B cell (primary cell): Measurements from ENCODE around the gene TAF8.

Experiments used
- EZH2 ChIP-seq: IDR thresholded peaks from 2 replicates; pipeline ENCODE4 v1.6.1; 2012; ENCODE audit warnings: borderline replicate concordance, low read depth, mild to moderate bottlenecking, moderate library complexity, low read length; ENCODE audit not compliant: insufficient read depth, poor library complexity, severe bottlenecking
- TF ChIP-seq, protein P1 (sequence below): fragments of 200-600 bp; IDR thresholded peaks from one replicate; pipeline ENCODE4 v1.8.0; 2022; ENCODE audit warnings: antibody characterized with exemption, mild to moderate bottlenecking

DNA sequence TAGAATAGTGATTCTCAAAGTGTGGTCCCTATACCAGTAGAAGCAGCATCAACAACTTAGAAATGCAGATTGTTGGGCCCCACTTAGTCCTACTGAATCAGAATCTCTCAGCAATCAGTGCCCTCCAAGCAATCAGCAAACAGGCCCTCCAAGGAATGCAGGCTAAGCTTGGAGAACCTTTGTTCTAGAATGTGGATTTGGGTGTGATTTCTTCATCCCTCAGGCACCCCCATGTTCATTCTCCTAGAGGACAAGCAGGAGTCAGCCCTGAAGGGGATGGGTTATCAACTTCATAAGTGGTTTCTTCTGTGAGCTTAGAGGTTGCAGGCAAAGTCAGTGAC lies 40.5 kb upstream of the TAF8 start:
- TF ChIP-seq, protein P1, sequence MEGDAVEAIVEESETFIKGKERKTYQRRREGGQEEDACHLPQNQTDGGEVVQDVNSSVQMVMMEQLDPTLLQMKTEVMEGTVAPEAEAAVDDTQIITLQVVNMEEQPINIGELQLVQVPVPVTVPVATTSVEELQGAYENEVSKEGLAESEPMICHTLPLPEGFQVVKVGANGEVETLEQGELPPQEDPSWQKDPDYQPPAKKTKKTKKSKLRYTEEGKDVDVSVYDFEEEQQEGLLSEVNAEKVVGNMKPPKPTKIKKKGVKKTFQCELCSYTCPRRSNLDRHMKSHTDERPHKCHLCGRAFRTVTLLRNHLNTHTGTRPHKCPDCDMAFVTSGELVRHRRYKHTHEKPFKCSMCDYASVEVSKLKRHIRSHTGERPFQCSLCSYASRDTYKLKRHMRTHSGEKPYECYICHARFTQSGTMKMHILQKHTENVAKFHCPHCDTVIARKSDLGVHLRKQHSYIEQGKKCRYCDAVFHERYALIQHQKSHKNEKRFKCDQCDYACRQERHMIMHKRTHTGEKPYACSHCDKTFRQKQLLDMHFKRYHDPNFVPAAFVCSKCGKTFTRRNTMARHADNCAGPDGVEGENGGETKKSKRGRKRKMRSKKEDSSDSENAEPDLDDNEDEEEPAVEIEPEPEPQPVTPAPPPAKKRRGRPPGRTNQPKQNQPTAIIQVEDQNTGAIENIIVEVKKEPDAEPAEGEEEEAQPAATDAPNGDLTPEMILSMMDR: no peak
- no peak for TF ChIP-seq EZH2
